GM19099 (cell line): ENCODE measurements around the gene TTC27.

Source experiments
- POLR2A ChIP-seq: IDR thresholded peaks from 3 replicates; pipeline ENCODE4 v1.6.1; 2011; ENCODE audit warnings: low read depth; ENCODE audit not compliant: insufficient read length; ENCODE audit errors: extremely low read depth

The TTC27 gene

DNA sequence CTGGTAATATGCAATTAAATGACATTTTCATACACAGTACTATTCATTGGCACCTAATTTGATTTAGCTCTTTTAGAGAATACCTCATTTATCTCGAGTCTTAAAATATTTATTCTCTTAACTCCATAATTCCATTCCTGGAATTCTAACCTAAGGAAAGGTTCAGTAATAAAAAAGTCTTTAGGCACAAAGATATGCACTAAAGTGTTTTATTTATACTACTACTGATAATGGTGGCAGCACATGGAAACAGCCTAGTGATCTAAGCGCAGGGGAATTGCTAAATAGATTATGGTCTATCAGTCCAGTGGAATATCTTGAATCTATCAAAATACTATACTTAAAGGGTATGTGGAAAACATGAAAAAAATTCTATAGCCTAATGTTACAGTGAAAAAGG is 176.4 kb downstream of the TTC27 start:
- TF ChIP-seq POLR2A = no peak

DNA sequence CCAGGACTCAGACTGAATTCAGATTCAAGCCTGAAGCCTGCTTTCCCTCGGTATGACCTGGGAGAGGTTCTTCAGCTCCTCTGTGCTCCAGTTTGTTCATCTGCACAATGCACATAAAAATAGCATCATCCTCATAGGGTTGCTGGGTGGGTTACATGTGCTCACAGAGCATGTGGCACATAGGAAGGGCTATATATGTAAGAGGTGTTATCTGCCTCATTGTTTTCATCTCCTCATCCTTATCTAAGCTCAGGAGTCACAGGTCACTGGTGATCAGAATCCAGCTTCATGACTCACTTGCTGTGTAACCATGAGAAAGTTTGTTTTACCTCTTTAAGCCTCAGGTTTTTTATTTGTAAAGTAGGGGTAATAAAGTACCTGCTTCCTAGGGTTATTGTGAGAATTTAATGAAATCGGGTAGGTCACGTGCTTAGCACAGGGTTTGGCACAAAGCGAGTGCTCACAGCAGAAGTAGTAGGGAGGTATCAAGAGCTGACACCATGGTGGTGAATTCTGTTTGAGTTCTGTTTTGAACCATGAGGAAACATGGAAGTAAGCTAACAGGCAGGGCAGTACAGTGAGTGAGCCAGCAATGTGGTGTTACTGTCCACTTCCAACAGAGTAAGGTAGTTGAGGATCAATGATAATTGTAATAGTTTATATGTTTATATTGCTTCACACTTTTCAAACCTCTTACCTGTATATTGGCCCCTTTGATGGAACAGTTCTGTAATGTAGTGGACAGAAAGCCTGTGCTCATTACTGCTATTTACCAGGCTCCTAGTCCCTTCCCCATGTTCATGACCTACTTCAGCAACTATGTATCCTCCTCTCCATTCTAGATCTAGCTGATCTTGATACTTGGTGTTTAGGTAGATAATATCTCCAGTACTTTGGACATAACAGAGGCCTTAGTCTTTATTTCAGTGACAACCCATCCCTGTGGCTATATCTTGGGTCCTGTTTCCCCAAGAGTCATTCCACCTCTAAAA is 177.6 kb downstream of the TTC27 start:
- TF ChIP-seq POLR2A = no peak

DNA sequence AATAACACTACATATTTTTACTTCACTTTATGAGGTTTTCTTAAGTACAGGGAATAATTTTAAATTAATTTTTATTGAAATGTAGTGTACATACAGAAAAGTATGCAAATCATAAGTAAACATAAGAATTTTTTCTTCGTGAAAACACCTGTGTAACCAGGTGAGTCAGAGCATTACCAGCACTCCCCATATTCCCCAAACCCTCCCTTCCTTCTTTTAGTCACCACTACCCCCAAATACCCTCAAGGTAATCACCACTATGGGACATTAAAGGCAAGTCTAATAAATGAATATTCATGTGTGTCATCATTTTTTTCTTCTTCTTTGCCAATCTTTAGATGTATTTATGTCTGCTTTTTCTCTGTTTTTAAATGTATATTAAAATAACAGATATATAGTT is 179.0 kb downstream of the TTC27 start:
- no peak for TF ChIP-seq POLR2A

DNA sequence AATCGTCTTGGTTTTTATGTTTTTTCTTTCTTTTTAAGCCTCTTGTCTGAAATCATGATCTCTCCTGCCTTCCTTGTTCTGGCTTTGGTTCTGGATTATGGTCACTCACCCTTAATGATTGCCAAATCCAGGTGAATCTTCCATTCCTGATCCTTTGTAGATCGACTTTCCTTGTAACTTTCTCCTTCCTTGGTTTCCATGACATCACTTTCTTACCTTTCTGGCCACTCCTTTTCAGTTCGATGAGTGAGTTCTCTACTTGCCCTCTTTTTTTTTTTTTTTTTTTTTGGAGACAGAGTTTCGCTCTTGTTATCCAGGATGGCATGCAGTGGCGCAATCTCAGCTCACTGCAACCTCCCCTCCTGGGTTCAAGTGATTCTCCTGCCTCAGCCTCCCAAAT is 179.8 kb downstream of the TTC27 start:
- no peak for TF ChIP-seq POLR2A

DNA sequence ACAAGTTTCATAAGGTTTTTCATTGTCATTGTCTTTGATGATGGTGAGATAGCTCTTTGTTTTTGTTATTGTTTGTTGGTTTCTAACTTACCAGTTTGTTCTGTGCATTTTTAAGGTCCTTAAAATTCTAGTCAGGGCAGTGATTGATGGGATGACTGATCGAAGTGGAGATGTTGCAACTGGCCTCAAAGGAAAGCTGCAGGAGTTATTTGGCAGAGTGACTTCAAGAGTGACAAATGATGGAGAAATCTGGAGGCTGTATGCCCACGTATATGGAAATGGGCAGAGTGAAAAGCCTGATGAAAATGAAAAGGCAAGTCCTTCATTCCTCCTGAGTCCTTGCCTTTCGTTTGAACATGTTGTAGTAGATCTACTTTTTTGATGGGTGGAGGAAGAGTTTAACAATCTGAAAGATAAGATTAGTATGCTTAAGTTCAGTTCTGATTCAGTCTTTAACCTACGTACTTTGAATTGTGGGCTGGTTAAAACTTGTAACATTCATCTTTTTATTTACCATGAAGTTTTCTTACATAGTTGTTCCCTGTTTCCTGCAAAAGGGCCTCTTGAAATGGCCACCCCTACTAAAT is 183.2 kb downstream of the TTC27 start:
- no peak for TF ChIP-seq POLR2A

DNA sequence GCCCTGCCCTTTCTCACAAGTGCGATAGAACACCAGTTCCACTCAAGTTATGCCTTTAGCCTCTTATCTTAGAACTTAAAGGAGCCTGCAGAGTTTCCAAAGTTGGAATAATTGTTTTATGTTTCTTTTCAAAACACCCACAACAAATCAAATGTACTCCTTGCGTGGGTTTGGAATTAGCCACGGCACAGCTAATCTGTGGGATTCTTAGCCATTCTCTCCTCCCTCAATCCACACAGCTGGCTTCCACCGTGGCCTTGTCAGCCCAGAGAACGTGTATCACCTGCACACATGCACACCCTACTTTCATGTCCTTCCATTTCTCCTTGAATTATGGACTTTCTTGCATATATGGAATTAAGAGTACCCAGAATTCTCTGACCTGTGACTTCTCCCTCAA is 183.8 kb downstream of the TTC27 start:
- no peak for TF ChIP-seq POLR2A

DNA sequence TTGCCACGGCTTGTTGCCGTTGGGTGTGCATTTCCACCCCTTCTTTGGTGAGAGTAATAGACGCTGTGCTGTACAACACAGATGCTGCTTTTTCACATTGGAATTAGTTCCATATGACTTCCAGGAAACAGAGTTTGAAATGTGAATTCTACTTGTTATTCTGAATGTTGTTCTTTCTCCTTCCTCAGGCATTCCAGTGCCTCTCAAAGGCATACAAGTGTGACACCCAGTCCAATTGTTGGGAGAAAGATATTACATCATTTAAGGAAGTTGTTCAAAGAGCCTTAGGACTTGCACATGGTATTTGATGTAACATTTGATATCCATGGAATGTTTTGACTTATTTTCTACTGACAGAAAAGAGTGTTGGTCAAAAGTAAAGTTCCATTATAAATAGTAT is 184.5 kb downstream of the TTC27 start:
- no peak for TF ChIP-seq POLR2A

DNA sequence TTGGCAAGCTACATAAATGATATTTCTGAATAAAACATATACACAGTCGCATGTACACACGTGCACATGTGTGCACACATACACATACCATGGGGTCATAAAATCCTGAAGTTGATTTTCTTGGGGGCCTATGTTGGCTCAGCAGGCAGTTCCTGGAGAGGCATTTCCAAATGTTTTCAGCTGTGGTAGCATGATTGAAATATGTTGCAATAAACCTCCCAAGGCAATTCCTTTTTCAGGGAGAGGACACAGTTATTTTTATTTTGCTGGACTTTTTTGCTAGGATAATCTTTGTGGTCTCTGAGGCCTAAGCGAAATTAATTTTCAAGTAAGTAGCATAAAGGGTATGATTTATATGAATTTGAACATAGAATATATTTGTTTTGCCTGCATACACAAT is 192.2 kb downstream of the TTC27 start:
- no peak for TF ChIP-seq POLR2A

DNA sequence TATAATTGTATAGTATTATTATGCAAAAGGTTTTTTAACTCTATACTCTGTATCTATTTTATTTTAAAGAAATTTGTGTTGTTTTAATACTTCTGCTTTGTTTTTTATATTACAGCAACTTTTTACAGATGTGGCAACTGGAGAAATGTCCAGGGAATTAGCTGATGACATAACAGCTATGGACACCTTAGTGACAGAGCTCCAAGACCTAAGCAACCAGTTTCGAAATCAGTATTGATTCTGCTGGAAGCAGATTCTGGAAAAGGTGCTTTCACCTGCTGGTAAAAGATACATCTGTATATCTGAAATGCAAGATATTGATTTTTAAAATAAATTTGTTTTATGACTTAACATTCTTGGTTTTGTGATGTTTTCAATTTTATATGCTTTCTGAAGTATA is 192.9 kb downstream of the TTC27 start:
- no peak for TF ChIP-seq POLR2A

DNA sequence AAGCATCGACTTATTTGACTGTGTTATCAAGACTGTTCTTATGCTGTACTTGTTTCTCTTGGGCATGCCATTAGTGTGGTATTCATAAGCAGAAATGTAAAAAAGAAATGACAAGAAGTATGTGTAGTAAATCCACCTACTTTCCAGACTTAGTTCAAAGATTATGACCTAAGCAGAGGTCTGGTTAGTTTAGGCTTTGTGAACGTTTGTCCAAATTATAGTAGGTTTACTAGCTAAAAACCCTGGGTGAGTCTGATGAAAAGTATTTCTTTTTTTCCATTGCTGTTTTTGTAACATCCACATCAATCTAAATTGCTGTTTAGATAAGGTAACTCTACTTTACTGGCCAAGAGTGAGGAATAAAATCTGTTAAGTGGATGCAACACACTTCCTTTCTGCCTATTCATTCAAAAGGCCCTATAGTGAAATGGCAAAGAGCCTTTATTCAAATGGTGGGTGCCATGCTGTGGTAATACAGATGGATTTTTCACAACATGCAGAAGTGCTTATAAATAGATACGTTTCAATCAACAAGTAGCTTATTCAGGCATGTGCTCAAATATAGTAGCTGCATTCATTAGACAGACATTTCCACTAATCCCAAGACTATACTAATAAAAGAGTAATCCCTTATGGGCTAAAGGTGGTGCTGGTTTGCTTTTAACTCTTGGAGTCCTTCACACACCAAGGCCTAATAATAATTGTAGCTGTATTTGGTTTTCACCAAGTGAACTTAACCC is 196.4 kb downstream of the TTC27 start:
- no peak for TF ChIP-seq POLR2A

DNA sequence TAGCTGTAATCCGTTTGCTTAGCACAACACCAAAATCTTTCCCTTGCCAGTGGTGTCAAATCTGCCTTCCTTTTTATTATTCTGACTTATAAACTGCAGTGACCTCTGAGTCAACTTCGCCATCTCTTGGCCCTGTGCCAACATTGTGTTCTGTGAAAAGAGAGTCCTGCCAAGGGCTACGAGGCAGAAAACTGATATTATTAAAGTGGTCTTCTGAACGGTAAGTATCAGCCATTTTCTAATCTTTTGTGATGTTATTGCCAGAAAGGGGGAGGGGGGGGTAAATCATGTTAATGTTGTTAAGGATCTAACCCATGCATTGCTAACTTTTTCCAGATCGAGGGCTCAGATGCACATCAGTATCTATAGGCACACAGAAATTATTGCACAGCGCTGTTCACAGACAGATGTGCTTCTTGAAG is 197.5 kb downstream of the TTC27 start:
- no peak for TF ChIP-seq POLR2A

DNA sequence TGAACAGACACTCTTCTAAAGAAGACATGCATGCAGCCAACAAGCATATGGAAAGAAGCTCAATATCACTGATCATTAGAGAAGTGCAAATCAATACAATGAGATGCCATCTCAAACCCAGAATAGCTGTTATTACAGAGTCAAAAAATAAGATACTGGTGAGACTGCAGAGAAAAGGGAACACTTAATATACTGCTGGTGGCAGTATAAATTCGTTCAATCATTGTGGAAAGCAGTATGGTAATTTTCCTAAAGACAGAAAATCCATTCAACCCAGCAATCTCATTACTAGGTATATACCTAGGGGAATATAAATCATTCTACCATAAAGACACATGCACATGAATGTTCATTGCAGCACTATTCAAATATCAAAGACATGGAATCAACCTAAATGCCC is 202.3 kb downstream of the TTC27 start:
- no peak for TF ChIP-seq POLR2A

DNA sequence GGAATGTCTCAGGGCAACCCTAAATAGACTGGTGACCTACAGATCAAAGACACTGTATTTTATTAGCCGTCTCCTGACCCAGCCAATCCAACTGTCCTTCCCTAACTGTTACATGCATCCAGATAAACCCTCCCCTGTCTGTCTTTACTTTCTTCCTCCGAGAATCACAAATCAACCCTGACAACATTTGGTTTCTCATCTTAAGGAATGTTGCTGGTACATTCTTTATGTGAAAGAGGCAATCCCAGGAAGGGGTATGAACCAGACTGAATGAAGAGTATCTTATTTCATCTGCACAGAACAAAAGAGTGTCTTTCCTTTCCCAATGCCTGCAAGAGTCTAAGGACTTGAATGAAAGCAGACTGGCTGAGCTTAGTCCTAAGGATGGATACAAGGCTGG is 205.0 kb downstream of the TTC27 start:
- no peak for TF ChIP-seq POLR2A

DNA sequence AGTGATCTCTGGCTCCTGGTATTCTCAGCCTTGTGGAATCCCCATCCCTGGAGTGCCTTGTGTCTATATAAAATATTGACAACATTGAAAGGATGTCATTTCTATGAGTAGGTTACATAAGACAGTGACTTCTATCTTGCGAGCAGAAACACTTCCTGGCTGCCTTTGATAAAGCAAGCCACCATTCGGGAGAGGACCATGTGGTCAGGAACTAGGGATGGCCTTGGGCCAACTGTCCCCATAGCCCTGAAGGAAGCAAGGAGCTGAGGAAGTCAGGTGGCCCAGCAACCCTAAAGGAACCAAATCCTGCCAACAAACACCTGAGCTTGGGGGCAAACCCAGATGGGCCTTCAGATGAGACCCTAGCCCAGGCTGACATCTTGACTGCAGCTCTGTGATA is 205.9 kb downstream of the TTC27 start:
- no peak for TF ChIP-seq POLR2A

DNA sequence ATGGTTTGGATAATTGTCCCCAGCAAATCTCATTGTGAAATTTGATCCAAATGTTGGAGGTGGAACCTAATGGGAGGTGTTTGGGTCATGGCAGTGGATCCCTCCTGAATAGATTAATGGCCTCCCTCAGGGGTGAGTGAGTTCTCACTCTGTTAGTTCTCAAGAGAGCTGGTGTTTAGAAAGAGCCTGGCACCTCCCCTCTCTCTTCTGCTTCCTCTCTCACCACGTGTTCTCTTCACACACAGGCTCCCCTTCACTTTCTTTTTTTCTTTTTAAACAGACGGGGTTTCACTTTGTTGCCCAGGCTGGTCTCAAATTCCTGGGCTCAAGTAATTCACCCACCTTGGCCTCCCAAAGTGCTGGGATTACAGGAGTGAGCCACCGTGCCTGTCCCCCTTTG is 207.3 kb downstream of the TTC27 start:
- TF ChIP-seq POLR2A = no peak

DNA sequence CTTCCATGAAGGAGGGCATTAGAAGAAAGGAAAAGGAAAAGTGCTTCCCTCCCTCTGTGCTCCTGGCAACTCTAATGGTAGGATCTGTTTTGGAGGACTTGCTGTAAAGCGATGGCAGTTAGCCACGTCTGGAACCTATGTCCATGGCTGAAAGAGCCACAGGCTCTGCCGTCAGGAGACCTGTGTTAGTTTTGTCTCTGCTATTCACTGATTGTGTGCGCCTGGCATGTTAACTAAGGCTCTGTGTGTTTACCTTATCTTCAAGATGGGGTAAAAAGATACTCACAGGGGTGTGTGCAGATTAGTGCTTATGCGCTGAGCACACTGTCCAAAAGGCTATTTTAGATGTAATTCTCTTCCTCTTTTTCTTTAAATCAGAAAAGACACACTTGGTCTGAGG is 209.1 kb downstream of the TTC27 start:
- TF ChIP-seq POLR2A = no peak
